ENCODE data around the gene KDM4C. TPM values are rescaled to one million over a fixed set of nuclear protein-coding genes. Genes with fewer than 3 reads are reported as not detected.

Gene KDM4C
- total RNA-seq, 2 donors from 2014 or later = 12.8 to 31.5 TPM

DNA sequence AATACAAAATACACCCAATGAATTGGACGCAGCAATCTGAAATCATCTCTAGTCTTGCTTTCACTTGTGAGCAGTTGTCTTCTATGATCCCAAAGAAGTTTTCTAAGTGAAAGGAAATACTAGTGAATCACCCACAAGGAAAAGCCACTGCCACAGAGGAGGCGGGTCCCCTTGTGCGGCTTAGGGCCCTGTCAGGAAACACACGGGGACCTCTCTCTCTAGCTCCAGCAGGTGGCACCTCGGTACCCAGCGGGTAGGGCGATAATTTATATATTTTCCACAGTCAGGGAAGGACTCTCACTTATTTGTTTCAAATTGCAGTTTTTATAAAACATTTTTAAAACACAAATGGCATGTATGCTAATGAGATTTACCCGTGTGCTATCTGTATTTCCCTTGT lies 417.1 kb downstream of the KDM4C start:
- peaks cover 7% of the 10 kb centered on the region for H3K36me3 Mint-ChIP-seq (ENCODE audit: low read depth)
- Histone ChIP-seq H3K36me3 (ENCODE audit: control insufficient read depth, insufficient read depth, low read length) (peaks cover 28% of the 10 kb centered on the region), H3K9me3 (ENCODE audit: control insufficient read depth, low read length) (no peaks in the 10 kb centered on the region), H3K27ac (ENCODE audit: low read depth, low read length) (no peak overlapping the region), H3K4me3 (ENCODE audit: low read length) (no peak overlapping the region), H3K4me1 (ENCODE audit: control insufficient read depth, insufficient read depth, low read length) (no peaks in the 10 kb centered on the region), H3K9ac (ENCODE audit: extremely low read depth, low read length, poor library complexity, severe bottlenecking) (no peak overlapping the region), H3K27me3 (ENCODE audit: control insufficient read depth, insufficient read depth, low read length, poor library complexity, severe bottlenecking) (no peaks in the 10 kb centered on the region)
- H3K4me3 Mint-ChIP-seq = no peak overlapping the region
- H3K27ac Mint-ChIP-seq = no peak overlapping the region
- H3K27me3 Mint-ChIP-seq (ENCODE audit: insufficient read depth) = no peaks in the 10 kb centered on the region
- H3K4me1 Mint-ChIP-seq = peaks cover 18% of the 10 kb centered on the region
- 86 to 93% methylated on average over 7 to 8 of the region's 8 CpGs for WGBS, 2 experiments (ENCODE audit: insufficient coverage in 1 of 2, insufficient read length in 1 of 2)
- TF ChIP-seq, protein P1, sequence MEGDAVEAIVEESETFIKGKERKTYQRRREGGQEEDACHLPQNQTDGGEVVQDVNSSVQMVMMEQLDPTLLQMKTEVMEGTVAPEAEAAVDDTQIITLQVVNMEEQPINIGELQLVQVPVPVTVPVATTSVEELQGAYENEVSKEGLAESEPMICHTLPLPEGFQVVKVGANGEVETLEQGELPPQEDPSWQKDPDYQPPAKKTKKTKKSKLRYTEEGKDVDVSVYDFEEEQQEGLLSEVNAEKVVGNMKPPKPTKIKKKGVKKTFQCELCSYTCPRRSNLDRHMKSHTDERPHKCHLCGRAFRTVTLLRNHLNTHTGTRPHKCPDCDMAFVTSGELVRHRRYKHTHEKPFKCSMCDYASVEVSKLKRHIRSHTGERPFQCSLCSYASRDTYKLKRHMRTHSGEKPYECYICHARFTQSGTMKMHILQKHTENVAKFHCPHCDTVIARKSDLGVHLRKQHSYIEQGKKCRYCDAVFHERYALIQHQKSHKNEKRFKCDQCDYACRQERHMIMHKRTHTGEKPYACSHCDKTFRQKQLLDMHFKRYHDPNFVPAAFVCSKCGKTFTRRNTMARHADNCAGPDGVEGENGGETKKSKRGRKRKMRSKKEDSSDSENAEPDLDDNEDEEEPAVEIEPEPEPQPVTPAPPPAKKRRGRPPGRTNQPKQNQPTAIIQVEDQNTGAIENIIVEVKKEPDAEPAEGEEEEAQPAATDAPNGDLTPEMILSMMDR (conservative IDR thresholded peaks at IDR 0.05) = peak; percentile 61
- H3K9me3 Mint-ChIP-seq = peaks cover 2% of the 10 kb centered on the region
- peak; percentile 63 for DNase-seq

DNA sequence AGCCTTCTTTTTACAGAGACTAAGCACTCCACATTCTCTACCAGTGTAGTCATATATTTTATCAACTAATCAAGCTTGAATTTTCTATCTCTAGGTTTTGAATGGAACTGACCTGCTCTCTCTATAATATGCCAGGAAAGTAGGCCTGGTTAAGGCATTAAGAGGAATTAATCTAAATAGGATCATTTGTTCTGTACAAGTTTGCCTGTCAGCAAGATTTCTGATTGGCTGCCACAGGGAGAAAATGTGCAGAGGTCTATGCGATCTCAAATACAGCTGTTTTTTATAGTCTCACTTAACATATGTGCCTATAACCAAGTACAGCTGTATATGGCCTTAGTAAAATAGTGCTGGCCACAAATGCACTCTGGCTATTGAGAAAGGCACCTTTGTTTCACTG lies 418.8 kb downstream of the KDM4C start:
- Mint-ChIP-seq H3K4me1 (peaks cover 12% of the 10 kb centered on the region), H3K4me3 (no peak overlapping the region), H3K27ac (no peak overlapping the region), H3K36me3 (ENCODE audit: low read depth) (peaks cover 10% of the 10 kb centered on the region), H3K9me3 (peaks cover 8% of the 10 kb centered on the region), H3K27me3 (ENCODE audit: insufficient read depth) (no peaks in the 10 kb centered on the region)
- Histone ChIP-seq H3K9ac (ENCODE audit: extremely low read depth, low read length, poor library complexity, severe bottlenecking) (no peak overlapping the region), H3K27ac (ENCODE audit: low read depth, low read length) (no peak overlapping the region), H3K27me3 (ENCODE audit: control insufficient read depth, insufficient read depth, low read length, poor library complexity, severe bottlenecking) (no peaks in the 10 kb centered on the region), H3K4me1 (ENCODE audit: control insufficient read depth, insufficient read depth, low read length) (no peaks in the 10 kb centered on the region), H3K9me3 (ENCODE audit: control insufficient read depth, low read length) (peaks cover 4% of the 10 kb centered on the region), H3K4me3 (ENCODE audit: low read length) (no peak overlapping the region), H3K36me3 (ENCODE audit: control insufficient read depth, insufficient read depth, low read length) (peaks cover 34% of the 10 kb centered on the region)
- TF ChIP-seq, protein P1 (conservative IDR thresholded peaks at IDR 0.05) = no peak
- no peak for DNase-seq
- WGBS, 2 experiments (ENCODE audit: insufficient coverage in 1 of 2, insufficient read length in 1 of 2) = 89% methylated on average over 1 of the region's 1 CpG; no CpG with 5 or more reads in 1 of the 2 experiments

DNA sequence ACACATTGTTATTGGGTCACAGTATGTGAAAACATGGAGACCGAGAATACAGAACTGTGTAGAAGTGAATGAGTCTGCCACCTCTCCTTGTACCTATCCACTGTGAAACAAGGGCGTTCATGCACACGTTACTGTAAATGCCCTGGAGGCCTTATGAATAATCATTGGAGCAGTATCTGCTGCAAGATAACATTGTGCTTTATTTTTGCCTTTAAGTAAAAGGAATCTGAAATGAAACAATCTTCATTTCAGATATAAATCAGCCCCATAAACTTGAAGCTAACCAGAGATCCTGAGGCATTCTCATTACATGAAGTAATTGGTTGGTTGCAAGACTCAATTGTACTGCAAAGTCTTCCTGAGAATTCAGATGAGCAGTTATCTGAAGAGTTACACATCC lies 419.6 kb downstream of the KDM4C start:
- TF ChIP-seq, protein P1 (conservative IDR thresholded peaks at IDR 0.05) = no peak
- Histone ChIP-seq H3K9ac (ENCODE audit: extremely low read depth, low read length, poor library complexity, severe bottlenecking) (no peak overlapping the region), H3K27ac (ENCODE audit: low read depth, low read length) (no peak overlapping the region), H3K36me3 (ENCODE audit: control insufficient read depth, insufficient read depth, low read length) (peaks cover 40% of the 10 kb centered on the region), H3K9me3 (ENCODE audit: control insufficient read depth, low read length) (peaks cover 12% of the 10 kb centered on the region), H3K27me3 (ENCODE audit: control insufficient read depth, insufficient read depth, low read length, poor library complexity, severe bottlenecking) (no peaks in the 10 kb centered on the region), H3K4me3 (ENCODE audit: low read length) (no peak overlapping the region), H3K4me1 (ENCODE audit: control insufficient read depth, insufficient read depth, low read length) (no peaks in the 10 kb centered on the region)
- H3K27ac Mint-ChIP-seq = no peak overlapping the region
- H3K36me3 Mint-ChIP-seq (ENCODE audit: low read depth) = peaks cover 17% of the 10 kb centered on the region
- 89 to 97% methylated on average over 1 to 3 of the region's 3 CpGs for WGBS, 2 experiments (ENCODE audit: insufficient coverage in 1 of 2, insufficient read length in 1 of 2)
- H3K27me3 Mint-ChIP-seq (ENCODE audit: insufficient read depth) = no peaks in the 10 kb centered on the region
- H3K4me1 Mint-ChIP-seq = peaks cover 7% of the 10 kb centered on the region
- no peak overlapping the region for H3K4me3 Mint-ChIP-seq
- DNase-seq = no peak
- peaks cover 15% of the 10 kb centered on the region for H3K9me3 Mint-ChIP-seq

Measured in endodermal cell (in vitro differentiated cells).